ENCODE results near the gene SLC27A3. TPM values are rescaled to one million over a fixed set of nuclear protein-coding genes. Genes with fewer than 3 reads are reported as not detected.

The SLC27A3 gene
- total and polyA plus RNA-seq, 9 of the 15 experiments (the other 6 are each of a cell fraction or from before 2014, with no cell fraction given) = 0.57 to 5.2 (median 2.8) TPM

GRCh38 chr1:153727463-153728304 lies 47.5 kb upstream of the SLC27A3 start, which contains the start of gene INTS3 (continued):
- TF ChIP-seq E2F5 (CRISPR knock-in tag; IDR thresholded peaks at IDR 0.05) (no peak), ADNP (tag; IDR thresholded peaks at IDR 0.05) (no peak), HIVEP1 (CRISPR knock-in tag; IDR thresholded peaks at IDR 0.05) (0 out of 2 replicates have a peak, but pooled peaks have one; percentile 22), POLR2A (conservative IDR thresholded peaks at IDR 0.05) (peak; percentile 78), REST (IDR thresholded peaks at IDR 0.05; ENCODE audit: borderline replicate concordance) (no peak), REST (CRISPR knock-in tag; IDR thresholded peaks at IDR 0.05; ENCODE audit: low read depth) (no peak; the same call in 1 of the 2 replicates), GTF2B (IDR thresholded peaks at IDR 0.05; ENCODE audit: extremely low read depth, insufficient read length) (no peak), ZNF224 (CRISPR knock-in tag; IDR thresholded peaks at IDR 0.05) (no peak), ZBTB43 (CRISPR knock-in tag; IDR thresholded peaks at IDR 0.05) (no peak), SRSF7 (optimal IDR thresholded peaks at IDR 0.05; ENCODE audit: low read depth, low read length) (no peak), HES1 (IDR thresholded peaks at IDR 0.05; ENCODE audit: low read depth) (no peak), GTF3C2 (IDR thresholded peaks at IDR 0.05; ENCODE audit: borderline replicate concordance, extremely low read depth, insufficient read length) (no peak)

Data from K562 (cell line).